Mucosa of descending colon (tissue), 3 donors: ENCODE data around the gene PTGFRN. TPM values are rescaled to one million over a fixed set of nuclear protein-coding genes. Genes with fewer than 3 reads are reported as not detected.

Experiments
- ATAC-seq: fragments of 200-7000 bp; cut with Tn5 transposase; one replicate; pipeline ENCODE4 v1.9.1; 2020; ENCODE audit warnings: mild to moderate bottlenecking, moderate library complexity
- DNase-seq, 3 donors: peaks; one replicate each; pipeline ENCODE4 v3.0.0-alpha.2; 2020
- H3K36me3 ChIP-seq: fragments of 200-600 bp; one replicate; pipeline ENCODE4 v1.8.0; 2021; ENCODE audit warnings: low read depth, mild to moderate bottlenecking
- H3K4me1 ChIP-seq: fragments of 200-600 bp; one replicate; pipeline ENCODE4 v1.8.0; 2021; ENCODE audit warnings: low read depth, mild to moderate bottlenecking
- H3K4me3 ChIP-seq: fragments of 200-600 bp; one replicate; pipeline ENCODE4 v1.8.0; 2021; ENCODE audit warnings: mild to moderate bottlenecking
- H3K9me3 ChIP-seq: fragments of 200-600 bp; one replicate; pipeline ENCODE4 v1.8.0; 2021; ENCODE audit warnings: mild to moderate bottlenecking
- CTCF ChIP-seq: fragments of 200-600 bp; IDR thresholded peaks from one replicate; pipeline ENCODE4 v1.8.0; 2022; ENCODE audit warnings: antibody characterized with exemption, mild to moderate bottlenecking
- intact Hi-C, 2 donors: fragments of 100-400 bp; cut with DNase I in 1 of 2; cut with micrococcal nuclease in 1 of 2; formaldehyde crosslinking; loops; one replicate each; pipeline versions ENCODE4 v1.11.0 to v1.11.1; 2022; cut with DNase I, micrococcal nuclease
- total RNA-seq, 3 donors: library from RNA; stranded (reverse); fragmentation: NEBNext Ultra II Directional in 2 of 3; extraction: Animal tissue kit (Norgen Biotek cat#: 25700) in 2 of 3; gene quantifications; one replicate each; pipeline versions ENCODE4 v1.2.1 to v1.2.4, GENCODE V29; 2021 to 2023
- donor health status: DM: no; HTN: no; CAD: no; lungs with moderate emphysema.
- donor health status: DM: no; HTN: no; CAD: no.
- donor health status: DM: no; HTN: yes; CAD: no.

PTGFRN gene
- total RNA-seq, 3 donors from 2014 or later, result 74.4 to 185 (median 84.4) TPM

- no peaks in the 10 kb centered on the region for H3K9me3 ChIP-seq
- no peaks in the 10 kb centered on the region for H3K36me3 ChIP-seq
- H3K4me3 ChIP-seq, result no peak overlapping the region
- intact Hi-C loops, result no loop called here
- peak; percentile 8 for ATAC-seq
- no peak for TF ChIP-seq CTCF
- peaks cover 12% of the 10 kb centered on the region for H3K4me1 ChIP-seq
- DNase-seq, result no peak
Measured at GRCh38 chr1:116983678-116984077, 74.0 kb downstream of the PTGFRN start.

DNA sequence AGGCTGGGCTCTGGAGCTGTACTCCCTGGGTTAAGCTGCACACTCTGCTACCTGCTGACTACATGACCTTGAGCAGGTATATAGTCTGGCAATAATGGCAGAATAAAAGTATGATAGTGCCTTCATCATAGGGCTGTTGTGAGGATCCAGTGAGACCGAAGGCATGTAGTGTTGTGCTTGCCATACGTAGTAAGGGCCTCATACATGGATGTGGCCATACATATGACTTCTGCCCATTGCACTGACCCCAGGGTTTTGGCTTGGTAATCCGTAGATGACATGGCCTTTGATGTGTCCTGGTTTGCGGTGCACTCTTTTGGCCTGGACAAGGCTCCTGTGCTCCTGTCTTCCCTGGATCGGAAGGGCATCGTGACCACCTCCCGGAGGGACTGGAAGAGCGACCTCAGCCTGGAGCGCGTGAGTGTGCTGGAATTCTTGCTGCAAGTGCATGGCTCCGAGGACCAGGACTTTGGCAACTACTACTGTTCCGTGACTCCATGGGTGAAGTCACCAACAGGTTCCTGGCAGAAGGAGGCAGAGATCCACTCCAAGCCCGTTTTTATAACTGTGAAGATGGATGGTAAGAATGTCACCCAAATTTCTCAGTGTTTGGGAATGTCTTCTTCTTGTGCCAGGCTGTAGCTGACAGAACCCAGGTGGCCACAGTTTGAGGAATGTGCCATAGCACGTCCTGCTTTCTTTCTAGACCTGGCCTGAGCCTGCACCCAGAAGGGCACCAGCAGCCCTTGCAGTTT lies 74.9 kb downstream of the PTGFRN start:
- no peak overlapping the region for H3K4me3 ChIP-seq
- no peak for DNase-seq
- H3K36me3 ChIP-seq, result no peaks in the 10 kb centered on the region
- no peak for TF ChIP-seq CTCF
- peak; percentile 4 for ATAC-seq
- no peaks in the 10 kb centered on the region for H3K9me3 ChIP-seq
- intact Hi-C loops, result no loop called here
- H3K4me1 ChIP-seq, result peaks cover 12% of the 10 kb centered on the region

DNA sequence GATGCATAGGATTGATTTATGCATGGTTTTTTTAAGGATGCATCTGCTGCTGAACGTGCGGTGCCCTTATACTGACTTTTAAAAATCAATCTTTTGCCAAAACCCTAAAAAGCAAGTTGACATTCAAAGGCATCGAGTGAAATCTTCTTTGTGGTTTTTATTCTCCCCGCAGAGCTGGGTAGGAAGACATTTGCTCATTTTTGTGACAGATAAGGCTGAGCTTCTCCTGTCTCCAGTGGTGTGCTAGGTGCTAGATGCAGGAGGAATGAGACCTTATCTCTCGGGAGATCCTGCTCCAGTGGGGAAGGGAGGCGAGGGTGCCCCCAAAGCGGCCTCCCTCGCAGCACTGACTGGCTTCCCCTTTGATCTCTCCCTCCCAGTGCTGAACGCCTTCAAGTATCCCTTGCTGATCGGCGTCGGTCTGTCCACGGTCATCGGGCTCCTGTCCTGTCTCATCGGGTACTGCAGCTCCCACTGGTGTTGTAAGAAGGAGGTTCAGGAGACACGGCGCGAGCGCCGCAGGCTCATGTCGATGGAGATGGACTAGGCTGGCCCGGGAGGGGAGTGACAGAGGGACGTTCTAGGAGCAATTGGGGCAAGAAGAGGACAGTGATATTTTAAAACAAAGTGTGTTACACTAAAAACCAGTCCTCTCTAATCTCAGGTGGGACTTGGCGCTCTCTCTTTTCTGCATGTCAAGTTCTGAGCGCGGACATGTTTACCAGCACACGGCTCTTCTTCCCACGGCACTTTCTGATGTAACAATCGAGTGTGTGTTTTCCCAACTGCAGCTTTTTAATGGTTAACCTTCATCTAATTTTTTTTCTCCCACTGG lies 76.9 kb downstream of the PTGFRN start:
- Histone ChIP-seq H3K36me3 (no peaks in the 10 kb centered on the region), H3K4me3 (no peak overlapping the region), H3K4me1 (peaks cover 12% of the 10 kb centered on the region), H3K9me3 (no peaks in the 10 kb centered on the region)
- intact Hi-C loops, result no loop called here
- no peak for ATAC-seq
- no peak for TF ChIP-seq CTCF
- DNase-seq, result no peak

DNA sequence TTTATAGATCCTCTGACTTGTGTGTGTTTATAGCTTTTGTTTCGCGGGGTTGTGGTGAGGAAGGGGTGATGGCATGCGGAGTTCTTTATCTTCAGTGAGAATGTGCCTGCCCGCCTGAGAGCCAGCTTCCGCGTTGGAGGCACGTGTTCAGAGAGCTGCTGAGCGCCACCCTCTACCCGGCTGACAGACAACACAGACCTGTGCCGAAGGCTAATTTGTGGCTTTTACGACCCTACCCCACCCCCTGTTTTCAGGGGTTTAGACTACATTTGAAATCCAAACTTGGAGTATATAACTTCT lies 77.5 kb downstream of the PTGFRN start:
- peak; percentile 58 for ATAC-seq

DNA sequence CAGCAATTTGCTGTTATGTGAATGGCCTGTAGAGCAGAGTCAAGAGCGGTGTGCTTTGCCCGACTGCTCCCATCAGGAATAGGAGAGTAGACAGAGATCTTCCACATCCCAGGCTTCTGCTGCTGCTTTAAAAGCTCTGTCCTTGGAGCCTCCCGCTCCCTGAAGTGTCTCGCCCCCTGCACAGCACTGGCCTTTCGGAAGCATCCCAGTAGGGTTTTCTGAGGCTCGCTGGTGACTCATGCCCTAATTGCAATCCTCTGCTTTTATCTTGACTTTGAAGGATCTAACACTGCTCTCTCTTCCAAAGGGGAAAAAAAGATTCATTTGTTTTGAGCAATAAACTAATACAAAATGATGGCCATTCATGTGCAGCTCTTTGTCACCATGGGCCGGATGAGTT lies 78.5 kb downstream of the PTGFRN start:
- TF ChIP-seq CTCF, result no peak
- H3K4me1 ChIP-seq, result peaks cover 5% of the 10 kb centered on the region
- intact Hi-C loops, result no loop called here
- no peaks in the 10 kb centered on the region for H3K9me3 ChIP-seq
- no peak overlapping the region for H3K4me3 ChIP-seq
- no peak for DNase-seq
- no peaks in the 10 kb centered on the region for H3K36me3 ChIP-seq
- peak; percentile 17 for ATAC-seq

More for the DNA sequence above, 77.5 kb downstream of the PTGFRN start:
- Histone ChIP-seq H3K36me3 (no peaks in the 10 kb centered on the region), H3K4me1 (peaks cover 12% of the 10 kb centered on the region), H3K9me3 (no peaks in the 10 kb centered on the region), H3K4me3 (no peak overlapping the region)
- intact Hi-C loops, result no loop called here
- peak in 2 of 3 donors; percentile 44 to 78 for DNase-seq
- no peak for TF ChIP-seq CTCF
